ENCODE measurements around the gene NRXN3. TPM values are rescaled to one million over a fixed set of nuclear protein-coding genes. Genes with fewer than 3 reads are reported as not detected.

NRXN3 gene
- polyA plus RNA-seq, 1 donor from 2014 or later = 110 TPM

DNA sequence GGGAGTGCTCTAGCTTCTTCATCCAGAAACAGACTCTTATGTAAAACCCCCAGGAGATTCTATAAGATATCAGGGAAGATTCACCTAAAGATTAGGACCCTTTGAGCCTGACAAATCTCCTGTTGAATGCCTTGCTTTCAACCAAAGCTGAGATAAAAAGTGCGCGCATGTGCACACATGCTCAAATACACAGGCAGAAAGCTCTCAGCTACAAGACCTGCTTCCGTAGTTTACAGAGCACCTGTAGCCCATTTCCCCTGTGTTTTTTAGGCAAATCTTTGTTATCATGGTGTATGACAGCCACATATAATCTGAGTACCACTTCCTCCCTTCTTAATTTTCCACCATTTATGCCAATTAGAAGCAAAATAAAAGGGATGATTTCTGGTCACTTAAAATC is 866.9 kb downstream of the NRXN3 start:
- no peaks in the 10 kb centered on the region for H4K20me1 ChIP-seq (ENCODE audit: insufficient read depth)
- H3K36me3 ChIP-seq (ENCODE audit: insufficient read depth, low read length) = no peaks in the 10 kb centered on the region
- no peaks in the 10 kb centered on the region for H3K27me3 ChIP-seq (ENCODE audit: insufficient read depth, low read depth, low read length)
- H3K9ac ChIP-seq (ENCODE audit: low read length) = no peak overlapping the region
- no peaks in the 10 kb centered on the region for H3K9me2 ChIP-seq (ENCODE audit: insufficient read depth, low read length)
- no peak overlapping the region for H3K27ac ChIP-seq (ENCODE audit: low read length)
- H3K4me2 ChIP-seq (ENCODE audit: low read length) = no peak overlapping the region
- no peaks in the 10 kb centered on the region for H3K79me2 ChIP-seq (replicated peaks; ENCODE audit: insufficient read depth, low read length)
- no peak overlapping the region for H2AFZ ChIP-seq (ENCODE audit: low read depth, low read length)
- no peak overlapping the region for H3K4me3 ChIP-seq (ENCODE audit: low read length)
- H3F3A ChIP-seq (ENCODE audit: insufficient read depth, low read length, poor library complexity, severe bottlenecking) = no peaks in the 10 kb centered on the region
- TF ChIP-seq TAF1 (IDR thresholded peaks at IDR 0.05; ENCODE audit: low read depth) (no peak), POLR2AphosphoS5 (IDR thresholded peaks at IDR 0.05) (no peak), EP300 (conservative IDR thresholded peaks at IDR 0.05; ENCODE audit: poor library complexity, severe bottlenecking) (no peak), MXI1 (conservative IDR thresholded peaks at IDR 0.05; ENCODE audit: poor library complexity, severe bottlenecking) (no peak), RAD21 (conservative IDR thresholded peaks at IDR 0.05) (no peak), EZH2 (IDR thresholded peaks at IDR 0.05; ENCODE audit: borderline replicate concordance, insufficient read depth, low read length, poor library complexity, severe bottlenecking) (no peak), SMC3 (conservative IDR thresholded peaks at IDR 0.05; ENCODE audit: poor library complexity) (no peak)
- TF ChIP-seq, protein P1, sequence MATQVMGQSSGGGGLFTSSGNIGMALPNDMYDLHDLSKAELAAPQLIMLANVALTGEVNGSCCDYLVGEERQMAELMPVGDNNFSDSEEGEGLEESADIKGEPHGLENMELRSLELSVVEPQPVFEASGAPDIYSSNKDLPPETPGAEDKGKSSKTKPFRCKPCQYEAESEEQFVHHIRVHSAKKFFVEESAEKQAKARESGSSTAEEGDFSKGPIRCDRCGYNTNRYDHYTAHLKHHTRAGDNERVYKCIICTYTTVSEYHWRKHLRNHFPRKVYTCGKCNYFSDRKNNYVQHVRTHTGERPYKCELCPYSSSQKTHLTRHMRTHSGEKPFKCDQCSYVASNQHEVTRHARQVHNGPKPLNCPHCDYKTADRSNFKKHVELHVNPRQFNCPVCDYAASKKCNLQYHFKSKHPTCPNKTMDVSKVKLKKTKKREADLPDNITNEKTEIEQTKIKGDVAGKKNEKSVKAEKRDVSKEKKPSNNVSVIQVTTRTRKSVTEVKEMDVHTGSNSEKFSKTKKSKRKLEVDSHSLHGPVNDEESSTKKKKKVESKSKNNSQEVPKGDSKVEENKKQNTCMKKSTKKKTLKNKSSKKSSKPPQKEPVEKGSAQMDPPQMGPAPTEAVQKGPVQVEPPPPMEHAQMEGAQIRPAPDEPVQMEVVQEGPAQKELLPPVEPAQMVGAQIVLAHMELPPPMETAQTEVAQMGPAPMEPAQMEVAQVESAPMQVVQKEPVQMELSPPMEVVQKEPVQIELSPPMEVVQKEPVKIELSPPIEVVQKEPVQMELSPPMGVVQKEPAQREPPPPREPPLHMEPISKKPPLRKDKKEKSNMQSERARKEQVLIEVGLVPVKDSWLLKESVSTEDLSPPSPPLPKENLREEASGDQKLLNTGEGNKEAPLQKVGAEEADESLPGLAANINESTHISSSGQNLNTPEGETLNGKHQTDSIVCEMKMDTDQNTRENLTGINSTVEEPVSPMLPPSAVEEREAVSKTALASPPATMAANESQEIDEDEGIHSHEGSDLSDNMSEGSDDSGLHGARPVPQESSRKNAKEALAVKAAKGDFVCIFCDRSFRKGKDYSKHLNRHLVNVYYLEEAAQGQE (IDR thresholded peaks at IDR 0.05; ENCODE audit: borderline replicate concordance) = no peak
- TF ChIP-seq, protein P2, sequence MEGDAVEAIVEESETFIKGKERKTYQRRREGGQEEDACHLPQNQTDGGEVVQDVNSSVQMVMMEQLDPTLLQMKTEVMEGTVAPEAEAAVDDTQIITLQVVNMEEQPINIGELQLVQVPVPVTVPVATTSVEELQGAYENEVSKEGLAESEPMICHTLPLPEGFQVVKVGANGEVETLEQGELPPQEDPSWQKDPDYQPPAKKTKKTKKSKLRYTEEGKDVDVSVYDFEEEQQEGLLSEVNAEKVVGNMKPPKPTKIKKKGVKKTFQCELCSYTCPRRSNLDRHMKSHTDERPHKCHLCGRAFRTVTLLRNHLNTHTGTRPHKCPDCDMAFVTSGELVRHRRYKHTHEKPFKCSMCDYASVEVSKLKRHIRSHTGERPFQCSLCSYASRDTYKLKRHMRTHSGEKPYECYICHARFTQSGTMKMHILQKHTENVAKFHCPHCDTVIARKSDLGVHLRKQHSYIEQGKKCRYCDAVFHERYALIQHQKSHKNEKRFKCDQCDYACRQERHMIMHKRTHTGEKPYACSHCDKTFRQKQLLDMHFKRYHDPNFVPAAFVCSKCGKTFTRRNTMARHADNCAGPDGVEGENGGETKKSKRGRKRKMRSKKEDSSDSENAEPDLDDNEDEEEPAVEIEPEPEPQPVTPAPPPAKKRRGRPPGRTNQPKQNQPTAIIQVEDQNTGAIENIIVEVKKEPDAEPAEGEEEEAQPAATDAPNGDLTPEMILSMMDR (IDR thresholded peaks at IDR 0.05; ENCODE audit: poor library complexity, severe bottlenecking) = no peak
- H3K9me3 ChIP-seq (ENCODE audit: low read length) = no peaks in the 10 kb centered on the region

DNA sequence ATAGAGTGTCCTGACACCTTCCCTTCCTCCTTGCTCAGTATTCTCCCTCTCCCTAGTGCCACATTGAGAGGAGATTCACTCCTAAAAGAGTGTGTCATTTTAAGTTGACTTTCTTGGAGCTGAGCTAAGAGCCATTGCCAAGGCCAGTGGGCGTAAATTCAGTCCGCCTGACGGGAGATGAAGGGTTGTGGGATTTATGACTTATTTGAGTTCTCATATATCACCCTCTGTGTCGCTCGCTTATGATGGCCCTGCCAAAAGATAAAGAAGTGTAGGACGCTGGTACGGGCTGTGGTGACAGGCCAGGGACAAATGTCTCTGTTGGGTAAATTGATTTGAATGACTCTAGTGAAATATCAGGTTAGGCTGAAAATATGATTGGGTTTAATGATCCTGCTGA is 867.4 kb downstream of the NRXN3 start:
- H3K4me3 ChIP-seq (ENCODE audit: low read length) = no peak overlapping the region
- no peaks in the 10 kb centered on the region for H3F3A ChIP-seq (ENCODE audit: insufficient read depth, low read length, poor library complexity, severe bottlenecking)
- no peaks in the 10 kb centered on the region for H3K9me2 ChIP-seq (ENCODE audit: insufficient read depth, low read length)
- no peaks in the 10 kb centered on the region for H3K27me3 ChIP-seq (ENCODE audit: insufficient read depth, low read depth, low read length)
- TF ChIP-seq TAF1 (IDR thresholded peaks at IDR 0.05; ENCODE audit: low read depth) (no peak), EP300 (conservative IDR thresholded peaks at IDR 0.05; ENCODE audit: poor library complexity, severe bottlenecking) (no peak), EZH2 (IDR thresholded peaks at IDR 0.05; ENCODE audit: borderline replicate concordance, insufficient read depth, low read length, poor library complexity, severe bottlenecking) (no peak), SMC3 (conservative IDR thresholded peaks at IDR 0.05; ENCODE audit: poor library complexity) (no peak)
- TF ChIP-seq, protein P2 (IDR thresholded peaks at IDR 0.05; ENCODE audit: poor library complexity, severe bottlenecking) = no peak
- no peaks in the 10 kb centered on the region for H4K20me1 ChIP-seq (ENCODE audit: insufficient read depth)
- H3K79me2 ChIP-seq (replicated peaks; ENCODE audit: insufficient read depth, low read length) = no peaks in the 10 kb centered on the region
- H3K27ac ChIP-seq (ENCODE audit: low read length) = no peak overlapping the region
- no peaks in the 10 kb centered on the region for H3K36me3 ChIP-seq (ENCODE audit: insufficient read depth, low read length)
- no peaks in the 10 kb centered on the region for H3K9me3 ChIP-seq (ENCODE audit: low read length)
- no peak overlapping the region for H2AFZ ChIP-seq (ENCODE audit: low read depth, low read length)
- no peak overlapping the region for H3K4me2 ChIP-seq (ENCODE audit: low read length)
- no peak overlapping the region for H3K9ac ChIP-seq (ENCODE audit: low read length)
